Esophagus squamous epithelium (tissue), 5 donors: ENCODE data around the gene CNTN4. TPM values are rescaled to one million over a fixed set of nuclear protein-coding genes. Genes with fewer than 3 reads are reported as not detected.
"Not testable (repeated sequence)": the region's sequence is repeated elsewhere in the genome, so short reads cannot be mapped to it uniquely, and the experiment has no call there.

Experiments
- DNase-seq: peaks from one replicate; lab custom pipeline; 2025; lab: John Stamatoyannopoulos, UW
- H3K27ac ChIP-seq, 4 donors: fragments of 200-600 bp; sonication (generic); one replicate each; pipeline ENCODE4 v1.5.1; 2016 to 2019; ENCODE audit warnings: mild to moderate bottlenecking in 1 of 4
- H3K27me3 ChIP-seq, 4 donors: fragments of 200-600 bp; sonication (generic); 1 replicate in 3 of 4; 2 replicates in 1 of 4; pipeline versions ENCODE4 v1.5.1 to v1.6.0; 2017 to 2021; ENCODE audit warnings: antibody characterized with exemption in 1 of 4
- H3K36me3 ChIP-seq, 3 donors: fragments of 200-600 bp; sonication (generic); one replicate each; pipeline ENCODE4 v1.5.1; 2016 to 2019
- H3K4me1 ChIP-seq, 3 donors: fragments of 200-600 bp; sonication (generic); one replicate each; pipeline ENCODE4 v1.5.1; 2017 to 2019
- H3K4me3 ChIP-seq, 4 donors: fragments of 200-600 bp; sonication (generic); 1 replicate in 3 of 4; 2 replicates in 1 of 4; pipeline ENCODE4 v1.5.1; 2016 to 2019; ENCODE audit warnings: mild to moderate bottlenecking in 2 of 4, moderate library complexity in 1 of 4
- H3K9me3 ChIP-seq, 3 donors: fragments of 200-600 bp; sonication (generic); one replicate each; pipeline ENCODE4 v1.5.1; 2016 to 2019
- CTCF ChIP-seq, 6 experiments: fragments of 450-650 bp in 4 of 6; fragments of 200-600 bp in 2 of 6; sonication (generic) in 2 of 6; IDR thresholded peaks; one replicate each; pipeline ENCODE4 v1.5.1; 2016 to 2019; ENCODE audit warnings: antibody characterized with exemption in 6 of 6, mild to moderate bottlenecking in 4 of 6, moderate library complexity in 4 of 6
- POLR2A ChIP-seq, 4 donors: fragments of 450-650 bp; IDR thresholded peaks; one replicate each; pipeline ENCODE4 v1.6.1; 2017; ENCODE audit warnings: antibody characterized with exemption in 4 of 4, mild to moderate bottlenecking in 4 of 4, moderate library complexity in 3 of 4
- whole genome bisulfite sequencing, 2 donors: methylation state at CpG; one replicate each; pipeline ENCODE4 v1.1.5; 2018; 5-methylcytosine and 5-hydroxymethylcytosine counted together
- intact Hi-C: fragments of 100-400 bp; cut with DNase I; formaldehyde crosslinking; loops from one replicate; pipeline ENCODE4 v1.15.0; 2022
- total RNA-seq, 4 donors: library from RNA; depleted of rRNA; stranded (reverse); fragments of >200 nt; gene quantifications; one replicate each; pipeline ENCODE4 v1.1.0, GENCODE V29; 2016
- donor health status: DM: yes; HTN: yes; CAD: no.

The CNTN4 gene
- total RNA-seq, 4 donors from 2014 or later = 0.31 to 8.5 (median 3.5) TPM

GRCh38 chr3:2985479-2985878 lies 886.8 kb downstream of the CNTN4 start:
- H3K4me3 ChIP-seq = no peak overlapping the region
- H3K27me3 ChIP-seq = no peaks in the 10 kb centered on the region
- intact Hi-C loops = no loop called here
- H3K27ac ChIP-seq = no peak overlapping the region
- TF ChIP-seq CTCF (IDR thresholded peaks at IDR 0.05) (no peak), POLR2A (IDR thresholded peaks at IDR 0.05) (no peak)
- no peaks in the 10 kb centered on the region for H3K36me3 ChIP-seq
- 90 to 100% methylated on average over 4 to 5 of the region's 5 CpGs for WGBS, 2 donors
- no peaks in the 10 kb centered on the region for H3K4me1 ChIP-seq
- no peak for DNase-seq
- H3K9me3 ChIP-seq = no peaks in the 10 kb centered on the region

- Histone ChIP-seq H3K36me3 (no peaks in the 10 kb centered on the region), H3K4me3 (no peak overlapping the region), H3K27me3 (no peaks in the 10 kb centered on the region), H3K27ac (no peak overlapping the region), H3K9me3 (no peaks in the 10 kb centered on the region), H3K4me1 (no peaks in the 10 kb centered on the region)
- intact Hi-C loops = no loop called here
- WGBS, 2 donors = 61 to 74% methylated on average over 2 of the region's 2 CpGs
- DNase-seq = no peak
- no peak for TF ChIP-seq CTCF (IDR thresholded peaks at IDR 0.05)
- no peak for TF ChIP-seq POLR2A (IDR thresholded peaks at IDR 0.05)
Measured at GRCh38 chr3:2992534-2992933, 893.9 kb downstream of the CNTN4 start.

GRCh38 chr3:2993130-2993529 lies 894.5 kb downstream of the CNTN4 start:
- intact Hi-C loops, H3K4me3 ChIP-seq: not testable (repeated sequence)
- WGBS, 2 donors = 80 to 96% methylated on average over 5 of the region's 5 CpGs

GRCh38 chr3:2993736-2994135 lies 895.1 kb downstream of the CNTN4 start:
- no peak for DNase-seq
- intact Hi-C loops = no loop called here

More at GRCh38 chr3:2993130-2993529, 894.5 kb downstream of the CNTN4 start:
- not testable (repeated sequence) for H3K9me3 ChIP-seq, H3K36me3 ChIP-seq, DNase-seq, H3K27ac ChIP-seq, H3K4me1 ChIP-seq, H3K27me3 ChIP-seq

GRCh38 chr3:2995195-2995594 lies 896.5 kb downstream of the CNTN4 start:
- 63 to 89% methylated on average over 5 of the region's 5 CpGs for WGBS, 2 donors
- TF ChIP-seq CTCF (IDR thresholded peaks at IDR 0.05) = no peak
- no peak for TF ChIP-seq POLR2A (IDR thresholded peaks at IDR 0.05)
- no peaks in the 10 kb centered on the region for H3K27me3 ChIP-seq
- H3K4me1 ChIP-seq = no peaks in the 10 kb centered on the region
- DNase-seq = no peak
- no peaks in the 10 kb centered on the region for H3K9me3 ChIP-seq
- H3K27ac ChIP-seq = no peak overlapping the region
- intact Hi-C loops = no loop called here
- no peaks in the 10 kb centered on the region for H3K36me3 ChIP-seq
- no peak overlapping the region for H3K4me3 ChIP-seq

More at GRCh38 chr3:2993736-2994135, 895.1 kb downstream of the CNTN4 start:
- TF ChIP-seq CTCF (IDR thresholded peaks at IDR 0.05) (no peak), POLR2A (IDR thresholded peaks at IDR 0.05) (no peak)
- Histone ChIP-seq H3K27me3 (no peaks in the 10 kb centered on the region), H3K9me3 (no peaks in the 10 kb centered on the region), H3K27ac (no peak overlapping the region), H3K4me3 (no peak overlapping the region), H3K4me1 (no peaks in the 10 kb centered on the region), H3K36me3 (no peaks in the 10 kb centered on the region)
- 0 to 17% methylated on average over 1 of the region's 1 CpG for WGBS, 2 donors

DNA sequence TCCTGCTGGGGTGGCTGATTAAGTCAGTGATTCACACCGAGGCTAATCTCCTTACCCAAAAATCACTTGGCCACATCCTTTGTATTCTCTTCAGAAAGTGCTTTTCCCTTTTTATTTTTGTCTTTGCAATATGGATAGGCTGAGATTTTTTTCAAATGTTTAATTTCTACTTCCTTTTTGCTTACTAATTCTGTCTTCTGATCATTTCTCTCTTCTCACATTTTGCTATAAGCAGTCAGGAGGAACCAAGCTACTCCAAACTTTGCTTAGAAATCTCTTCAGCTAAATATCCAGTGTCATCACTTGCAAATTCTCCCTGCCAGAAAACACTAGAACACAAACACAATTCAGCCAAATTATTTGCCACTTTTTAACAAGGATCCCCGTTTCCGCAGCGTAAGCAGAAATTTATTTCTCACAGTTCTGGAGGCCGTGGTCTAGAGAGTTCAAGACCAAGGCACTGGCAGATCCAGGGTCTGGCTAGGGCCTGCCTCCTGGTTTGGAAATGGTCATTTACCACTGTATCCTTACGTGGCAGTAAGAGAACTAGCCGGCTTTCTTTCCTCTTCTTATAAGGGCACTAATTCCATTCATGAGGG lies 906.6 kb downstream of the CNTN4 start:
- H3K27me3 ChIP-seq = no peaks in the 10 kb centered on the region
- H3K27ac ChIP-seq = no peak overlapping the region
- no peaks in the 10 kb centered on the region for H3K4me1 ChIP-seq
- intact Hi-C loops = no loop called here
- H3K9me3 ChIP-seq = no peaks in the 10 kb centered on the region
- no peak overlapping the region for H3K4me3 ChIP-seq
- 69 to 83% methylated on average over 7 of the region's 7 CpGs for WGBS, 2 donors
- H3K36me3 ChIP-seq = no peaks in the 10 kb centered on the region
- no peak for TF ChIP-seq CTCF (IDR thresholded peaks at IDR 0.05)
- DNase-seq = no peak
